Measurements from ENCODE around the gene TEKT3.

DNA sequence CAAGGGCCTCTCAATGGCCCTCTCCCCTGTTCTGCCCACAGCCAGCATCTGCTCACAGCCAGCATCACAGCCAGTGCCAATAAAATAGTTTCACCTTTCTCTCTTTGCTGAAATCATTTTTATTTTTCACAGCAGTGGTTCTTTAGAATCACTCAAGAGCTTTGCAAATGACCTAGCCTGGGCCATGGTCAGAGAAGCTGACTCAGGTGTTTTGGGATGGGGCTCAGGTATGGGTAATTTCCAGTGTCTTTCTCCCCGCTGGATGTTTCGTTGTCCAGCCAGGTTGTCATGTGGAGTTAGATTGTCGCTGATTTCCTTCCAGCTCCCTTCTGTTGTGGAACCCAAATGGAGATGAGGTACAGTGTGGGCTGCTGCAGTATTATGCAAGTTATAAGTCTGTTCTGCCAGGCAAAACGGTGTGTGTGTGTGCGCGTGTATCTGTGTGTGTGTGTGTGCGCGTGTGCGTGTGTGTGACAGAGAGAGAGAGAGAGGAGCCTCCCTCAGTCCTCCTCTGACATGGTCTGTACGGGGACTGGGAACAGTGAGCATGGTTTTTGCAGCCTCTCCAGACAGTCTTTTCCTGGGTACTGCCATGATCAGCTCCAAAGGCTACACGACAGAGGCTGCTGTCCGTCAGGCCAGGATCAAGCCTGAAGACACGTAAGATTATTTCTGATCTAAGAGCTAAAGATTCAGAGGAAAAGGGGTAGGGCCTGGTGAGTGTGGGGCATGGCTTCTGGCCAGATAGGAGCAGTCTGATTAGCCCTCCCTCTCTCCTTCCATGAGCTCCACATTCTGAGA, 74.9 kb downstream of the TEKT3 start:
- TF ChIP-seq BHLHE40 (IDR thresholded peaks at IDR 0.05; ENCODE audit: low read depth, low read length), result no peak
- TF ChIP-seq, protein P1, sequence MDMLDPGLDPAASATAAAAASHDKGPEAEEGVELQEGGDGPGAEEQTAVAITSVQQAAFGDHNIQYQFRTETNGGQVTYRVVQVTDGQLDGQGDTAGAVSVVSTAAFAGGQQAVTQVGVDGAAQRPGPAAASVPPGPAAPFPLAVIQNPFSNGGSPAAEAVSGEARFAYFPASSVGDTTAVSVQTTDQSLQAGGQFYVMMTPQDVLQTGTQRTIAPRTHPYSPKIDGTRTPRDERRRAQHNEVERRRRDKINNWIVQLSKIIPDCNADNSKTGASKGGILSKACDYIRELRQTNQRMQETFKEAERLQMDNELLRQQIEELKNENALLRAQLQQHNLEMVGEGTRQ (IDR thresholded peaks at IDR 0.05; ENCODE audit: low read depth, low read length), result no peak
- no peak for TF ChIP-seq SMC3 (IDR thresholded peaks at IDR 0.05; ENCODE audit: low read depth, low read length)
- TF ChIP-seq CTCF (conservative IDR thresholded peaks at IDR 0.05; ENCODE audit: low read depth, low read length), result no peak
- no peak for TF ChIP-seq FOS (IDR thresholded peaks at IDR 0.05; ENCODE audit: low read depth, low read length)
- no peak for TF ChIP-seq RAD21 (IDR thresholded peaks at IDR 0.05; ENCODE audit: low read length)
- TF ChIP-seq POLR2A (IDR thresholded peaks at IDR 0.05; ENCODE audit: low read depth, low read length), result no peak
